PFSK-1 (cell line): ENCODE measurements around the gene MAB21L2.

Source experiments
- FOXP2 ChIP-seq: optimal IDR thresholded peaks from 2 replicates; pipeline ENCODE3; 2011; ENCODE audit warnings: borderline replicate concordance, control low read depth, inconsistent platforms; ENCODE audit not compliant: insufficient read depth; ENCODE audit errors: extremely low read length, extremely low read depth
- POLR2AphosphoS5 ChIP-seq: IDR thresholded peaks from 2 replicates; pipeline ENCODE4 v1.6.1; 2012; ENCODE audit warnings: low read depth, mild to moderate bottlenecking, control low read depth, low read length, moderate library complexity
- SIN3A ChIP-seq: IDR thresholded peaks from 2 replicates; pipeline ENCODE4 v1.6.1; 2012; ENCODE audit warnings: mild to moderate bottlenecking, low read length, moderate library complexity, borderline replicate concordance; ENCODE audit not compliant: insufficient read depth
- TAF1 ChIP-seq: IDR thresholded peaks from 2 replicates; pipeline ENCODE4 v1.6.1; 2012; ENCODE audit warnings: low read length, control low read depth, borderline replicate concordance; ENCODE audit not compliant: insufficient read depth
- TF ChIP-seq, protein P1 (sequence below), 2 experiments: IDR thresholded peaks; 2 replicates each; pipeline versions ENCODE4 v1.6.1 to v1.8.0; 2011 to 2012; ENCODE audit warnings: low read depth in 2 of 2, low read length in 2 of 2, control low read depth in 1 of 2, inconsistent platforms in 1 of 2, mild to moderate bottlenecking in 1 of 2, moderate library complexity in 1 of 2; ENCODE audit not compliant: insufficient read depth in 1 of 2

Gene MAB21L2

GRCh38 chr4:150632639-150633038 lies 50.7 kb downstream of the MAB21L2 start:
- TF ChIP-seq SIN3A, result no peak
- TF ChIP-seq, protein P1, sequence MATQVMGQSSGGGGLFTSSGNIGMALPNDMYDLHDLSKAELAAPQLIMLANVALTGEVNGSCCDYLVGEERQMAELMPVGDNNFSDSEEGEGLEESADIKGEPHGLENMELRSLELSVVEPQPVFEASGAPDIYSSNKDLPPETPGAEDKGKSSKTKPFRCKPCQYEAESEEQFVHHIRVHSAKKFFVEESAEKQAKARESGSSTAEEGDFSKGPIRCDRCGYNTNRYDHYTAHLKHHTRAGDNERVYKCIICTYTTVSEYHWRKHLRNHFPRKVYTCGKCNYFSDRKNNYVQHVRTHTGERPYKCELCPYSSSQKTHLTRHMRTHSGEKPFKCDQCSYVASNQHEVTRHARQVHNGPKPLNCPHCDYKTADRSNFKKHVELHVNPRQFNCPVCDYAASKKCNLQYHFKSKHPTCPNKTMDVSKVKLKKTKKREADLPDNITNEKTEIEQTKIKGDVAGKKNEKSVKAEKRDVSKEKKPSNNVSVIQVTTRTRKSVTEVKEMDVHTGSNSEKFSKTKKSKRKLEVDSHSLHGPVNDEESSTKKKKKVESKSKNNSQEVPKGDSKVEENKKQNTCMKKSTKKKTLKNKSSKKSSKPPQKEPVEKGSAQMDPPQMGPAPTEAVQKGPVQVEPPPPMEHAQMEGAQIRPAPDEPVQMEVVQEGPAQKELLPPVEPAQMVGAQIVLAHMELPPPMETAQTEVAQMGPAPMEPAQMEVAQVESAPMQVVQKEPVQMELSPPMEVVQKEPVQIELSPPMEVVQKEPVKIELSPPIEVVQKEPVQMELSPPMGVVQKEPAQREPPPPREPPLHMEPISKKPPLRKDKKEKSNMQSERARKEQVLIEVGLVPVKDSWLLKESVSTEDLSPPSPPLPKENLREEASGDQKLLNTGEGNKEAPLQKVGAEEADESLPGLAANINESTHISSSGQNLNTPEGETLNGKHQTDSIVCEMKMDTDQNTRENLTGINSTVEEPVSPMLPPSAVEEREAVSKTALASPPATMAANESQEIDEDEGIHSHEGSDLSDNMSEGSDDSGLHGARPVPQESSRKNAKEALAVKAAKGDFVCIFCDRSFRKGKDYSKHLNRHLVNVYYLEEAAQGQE (IDR thresholded peaks at IDR 0.05; ENCODE audit: insufficient read depth in 1 of 2, low read depth in 2 of 2, low read length in 2 of 2), result no peak
- no peak for TF ChIP-seq FOXP2
- TF ChIP-seq POLR2AphosphoS5, result no peak
- no peak for TF ChIP-seq TAF1
